Tibial nerve (tissue), 4 donors: ENCODE measurements around the gene ISLR.

ENCODE experiments used
- CTCF ChIP-seq, 5 experiments: fragments of 200-600 bp in 3 of 5; fragments of 450-650 bp in 2 of 5; sonication (generic) in 3 of 5; IDR thresholded peaks; one replicate each; pipeline ENCODE4 v1.5.1; 2016 to 2019; ENCODE audit warnings: antibody characterized with exemption in 5 of 5, mild to moderate bottlenecking in 3 of 5, moderate library complexity in 2 of 5
- EP300 ChIP-seq, 2 donors: sonication (generic); formaldehyde crosslinking; IDR thresholded peaks; one replicate each; pipeline ENCODE4 v1.6.1; 2017; ENCODE audit warnings: antibody characterized with exemption in 2 of 2, mild to moderate bottlenecking in 1 of 2
- POLR2A ChIP-seq, 2 donors: fragments of 450-650 bp; IDR thresholded peaks; one replicate each; pipeline ENCODE4 v1.6.1; 2017; ENCODE audit warnings: antibody characterized with exemption in 2 of 2, mild to moderate bottlenecking in 2 of 2, moderate library complexity in 2 of 2

DNA sequence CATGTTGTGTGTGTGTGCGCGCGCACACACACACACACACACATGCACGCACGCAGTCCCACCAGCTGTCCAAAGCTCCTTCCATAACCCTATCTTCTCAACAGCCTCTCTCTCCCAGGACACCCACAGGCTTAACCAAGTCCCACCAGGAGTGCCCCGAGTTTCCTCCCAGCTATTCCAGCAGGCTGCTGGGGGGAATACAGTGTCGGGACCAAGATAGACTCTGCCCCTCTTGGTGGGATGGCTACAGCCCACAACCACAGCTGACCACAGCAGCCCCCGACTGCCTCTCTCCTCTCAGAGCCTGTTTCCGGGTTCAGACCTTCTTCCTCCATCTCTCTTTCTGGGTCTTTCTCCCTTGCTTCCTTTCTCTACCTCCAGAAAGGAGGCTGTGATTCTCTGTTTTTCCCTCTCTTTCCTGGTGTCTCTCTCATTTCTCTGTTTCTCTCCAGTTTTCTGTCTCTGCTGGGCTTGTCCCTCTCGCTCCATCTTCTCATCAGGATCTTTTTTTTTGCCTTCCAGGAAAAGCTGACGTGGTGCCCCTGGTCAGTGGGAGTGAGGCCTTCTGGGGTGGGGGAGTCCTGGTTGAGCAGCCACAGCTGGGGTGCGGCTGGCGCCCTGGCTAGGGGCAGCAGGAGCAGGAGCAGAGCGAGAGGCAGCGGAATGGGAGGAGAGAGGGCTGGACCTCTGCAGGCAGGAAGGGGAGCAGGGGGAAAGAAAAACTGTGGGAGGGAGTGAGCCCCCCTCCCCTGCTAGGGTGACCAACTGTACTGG lies 3.3 kb upstream of the ISLR start:
- TF ChIP-seq POLR2A (IDR thresholded peaks at IDR 0.05) (no peak), CTCF (IDR thresholded peaks at IDR 0.05) (no peak), EP300 (IDR thresholded peaks at IDR 0.05) (no peak)
